Measurements from ENCODE around the gene SHISAL1.

DNA sequence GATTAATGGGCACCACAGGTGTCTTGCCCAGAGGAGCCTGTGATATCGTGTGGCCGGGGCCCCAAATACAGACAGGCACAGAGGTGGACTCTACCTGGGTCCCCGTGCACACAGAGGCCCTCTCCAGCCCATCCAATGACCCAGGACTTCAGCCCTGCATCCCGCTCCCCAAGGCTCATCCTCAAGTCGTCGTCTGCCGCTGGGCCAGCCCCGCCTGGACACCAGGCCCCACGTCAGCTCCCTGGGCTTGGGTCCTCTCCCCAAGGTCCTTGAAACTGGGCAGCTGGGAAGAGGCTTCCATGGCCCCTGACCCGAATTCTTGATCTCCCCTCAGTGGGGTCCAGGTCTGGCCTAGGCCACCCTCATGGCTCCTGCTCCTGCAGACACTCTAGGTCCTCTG lies 20.2 kb downstream of the SHISAL1 start:
- TF ChIP-seq GATA3 (IDR thresholded peaks at IDR 0.05; ENCODE audit: low read depth, low read length) (no peak), GATA2 (IDR thresholded peaks at IDR 0.05; ENCODE audit: low read depth, low read length) (no peak)

Measured in SH-SY5Y (cell line).